GM12878 (cell line): ENCODE results near the gene CRP. TPM values are rescaled to one million over a fixed set of nuclear protein-coding genes. Genes with fewer than 3 reads are reported as not detected.

Source experiments
- ATAC-seq: fragments of 200-7000 bp; cut with Tn5 transposase; 3 replicates; pipeline ENCODE4 v1.9.1; 2020; ENCODE audit warnings: mild to moderate bottlenecking, moderate library complexity
- BruUV-seq: library from RNA; stranded (reverse); fragments of 400-500 nt; replicated peaks from 2 replicates; lab custom pipeline; 2021; lab: Mats Ljungman, UMichigan
- CTCF ChIA-PET: fragments of 300-600 bp; sonication (Branson Sonifier 250); formaldehyde crosslinking; extraction: SDS; loops from one replicate; lab custom pipeline; 2021; ENCODE audit warnings: inconsistent platforms; lab: Yijun Ruan, JAX
- POLR2A ChIA-PET: fragments of 350-600 bp; formaldehyde crosslinking; extraction: SDS; loops from one replicate; lab custom pipeline; 2021; ENCODE audit warnings: inconsistent platforms; lab: Charles Lee
- RAD21 ChIA-PET: fragments of 300-600 bp; sonication (Branson Sonifier 250); formaldehyde crosslinking; loops from one replicate; lab custom pipeline; 2023; ENCODE audit warnings: antibody characterized with exemption; ENCODE audit not compliant: unreplicated experiment; lab: Charles Lee
- SMC1A ChIA-PET: fragments of 300-600 bp; sonication (Branson Sonifier 250); formaldehyde crosslinking; loops from one replicate; lab custom pipeline; 2023; ENCODE audit not compliant: unreplicated experiment, uncharacterized antibody; lab: Charles Lee
- DNase-seq: peaks from one replicate; pipeline ENCODE4 v3.0.0-alpha.2; 2011; ENCODE audit warnings: low read depth, low spot score
- FAIRE-seq: peaks from 3 replicates; lab custom pipeline; 2011; peaks lifted over from hg19 to GRCh38; lab: Jason Lieb, UNC
- H2AFZ ChIP-seq: 2 replicates; pipeline ENCODE4 v1.6.0; 2011; ENCODE audit warnings: low read depth, low read length, control low read depth; ENCODE audit not compliant: control insufficient read depth
- H3K27ac ChIP-seq: 2 replicates; pipeline ENCODE4 v1.5.1; 2011; ENCODE audit warnings: control low read depth; ENCODE audit not compliant: control insufficient read depth, insufficient read depth
- H3K27me3 ChIP-seq, 2 experiments: replicated peaks in 1 of 2; 2 replicates each; pipeline versions ENCODE4 v1.6.0 to v1.6.1; 2011; ENCODE audit warnings: low read length in 1 of 2; ENCODE audit not compliant: control insufficient read depth in 2 of 2, insufficient read depth in 2 of 2
- H3K36me3 ChIP-seq, 2 experiments: 2 replicates each; pipeline ENCODE4 v1.5.1; 2011; ENCODE audit warnings: low read length in 1 of 2; ENCODE audit not compliant: control insufficient read depth in 2 of 2, insufficient read depth in 2 of 2
- H3K4me1 ChIP-seq: 2 replicates; pipeline ENCODE4 v1.6.1; 2011; ENCODE audit warnings: mild to moderate bottlenecking, low read length, moderate library complexity, mixed read lengths; ENCODE audit not compliant: control insufficient read depth, insufficient read depth
- H3K4me2 ChIP-seq: 2 replicates; pipeline ENCODE4 v1.6.0; 2011; ENCODE audit warnings: control low read depth; ENCODE audit not compliant: control insufficient read depth, insufficient read depth
- H3K4me3 ChIP-seq: fragments of 200-600 bp; sonication (generic); 2 replicates; pipeline ENCODE4 v1.5.1; 2016
- H3K79me2 ChIP-seq: 2 replicates; pipeline ENCODE4 v1.6.0; 2011; ENCODE audit warnings: low read length; ENCODE audit not compliant: control insufficient read depth, insufficient read depth
- H3K9ac ChIP-seq: 2 replicates; pipeline ENCODE4 v1.8.0; 2011; ENCODE audit warnings: low read length, control low read depth, mixed read lengths; ENCODE audit not compliant: control insufficient read depth, insufficient read depth
- H3K9me3 ChIP-seq: replicated peaks from 3 replicates; pipeline ENCODE4 v1.5.1; 2011; ENCODE audit warnings: mild to moderate bottlenecking, low read length; ENCODE audit not compliant: control insufficient read depth, insufficient read depth
- H4K20me1 ChIP-seq: 2 replicates; pipeline ENCODE4 v1.6.0; 2011; ENCODE audit not compliant: control insufficient read depth, insufficient read depth
- ATF7 ChIP-seq: fragments of 450-650 bp; IDR thresholded peaks from 2 replicates; pipeline ENCODE4 v1.6.1; 2016; ENCODE audit warnings: low read depth, mild to moderate bottlenecking
- CBX3 ChIP-seq: fragments of 200-600 bp; sonication (generic); IDR thresholded peaks from 2 replicates; pipeline ENCODE4 v1.6.1; 2016; ENCODE audit warnings: low read depth, borderline replicate concordance
- EGR1 ChIP-seq, 2 experiments: IDR thresholded peaks; 1 replicate in 1 of 2; 2 replicates in 1 of 2; pipeline ENCODE4 v1.6.1; 2011 to 2012; ENCODE audit warnings: low read depth in 2 of 2, low read length in 2 of 2, borderline replicate concordance in 1 of 2, mild to moderate bottlenecking in 1 of 2, moderate library complexity in 1 of 2
- KLF5 ChIP-seq: fragments of 450-650 bp; IDR thresholded peaks from 2 replicates; pipeline ENCODE4 v1.6.1; 2014; ENCODE audit warnings: mild to moderate bottlenecking; ENCODE audit not compliant: partially characterized antibody
- LARP7 ChIP-seq: fragments of 450-650 bp; IDR thresholded peaks from 2 replicates; pipeline ENCODE4 v1.6.1; 2017; ENCODE audit warnings: mild to moderate bottlenecking
- NBN ChIP-seq: fragments of 450-650 bp; IDR thresholded peaks from 2 replicates; pipeline ENCODE4 v1.6.1; 2016
- RB1 ChIP-seq: fragments of 450-650 bp; formaldehyde crosslinking; IDR thresholded peaks from 2 replicates; pipeline ENCODE4 v1.6.1; 2017; ENCODE audit warnings: mild to moderate bottlenecking, borderline replicate concordance
- WGBS: methylation state at CpG from one replicate; pipeline ENCODE4 v1.1.6; 2016; ENCODE audit warnings: low lambda C conversion rate; ENCODE audit not compliant: insufficient replicate concordance, insufficient coverage; ENCODE audit errors: missing lambda C conversion rate; 5-methylcytosine and 5-hydroxymethylcytosine counted together
- in situ Hi-C: fragments of 300-500 bp; cut with MboI; formaldehyde crosslinking; loops from 9 replicates; pipeline ENCODE4 v1.14.3; 2018; ENCODE audit warnings: mixed read lengths
- intact Hi-C: fragments of 100-400 bp; cut with micrococcal nuclease; formaldehyde crosslinking; loops from one replicate; pipeline ENCODE4 v1.14.2; 2022; ENCODE audit not compliant: unreplicated experiment
- polyA plus RNA-seq, 11 experiments: library from polyadenylated mRNA; depleted of rRNA in 4 of 11; unstranded in 6 of 11; stranded (reverse) in 5 of 11; fragments of >200 nt; fragmentation: Nextera tagmentation in 4 of 11; fragmentation: Illumina TruSeq in 1 of 11; extraction: Ambion mirVana in 4 of 11; extraction: Trizol in 1 of 11; gene quantifications; 1 replicate in 1 of 11; 2 replicates in 10 of 11; pipeline versions ENCODE4 v1.2.1 to v1.2.3, GENCODE V29; 2011 to 2016; ENCODE audit warnings: inconsistent platforms in 2 of 11, missing spikeins in 2 of 11, low read depth in 1 of 11
- total RNA-seq, 4 experiments: library from RNA; depleted of rRNA in 3 of 4; stranded (reverse); fragments of >200 nt in 3 of 4; fragmentation: Illumina TruSeq in 1 of 4; extraction: Trizol in 1 of 4; gene quantifications; 2 replicates each; pipeline versions ENCODE4 v1.2.1 to v1.2.3, GENCODE V29; 2013 to 2021
- TF ChIP-seq, protein P1 (sequence below): fragments of 150-350 bp; IDR thresholded peaks from 2 replicates; pipeline ENCODE4 v1.6.1; 2014; ENCODE audit warnings: mild to moderate bottlenecking, low read depth, low read length
- TF ChIP-seq, protein P2 (sequence below): fragments of 450-650 bp; formaldehyde crosslinking; IDR thresholded peaks from 2 replicates; pipeline ENCODE4 v1.4.0; 2022; ENCODE audit warnings: mild to moderate bottlenecking, moderate library complexity
- TF ChIP-seq, protein P3 (sequence below): IDR thresholded peaks from 2 replicates; pipeline ENCODE4 v1.6.1; 2012; ENCODE audit warnings: low read depth, low read length, improper control_type of control experiment

Gene CRP
- total and polyA plus RNA-seq, 10 of the 15 experiments (the other 5 are each of a cell fraction or from before 2014, with no cell fraction given): 0.54 TPM; not detected in 9

DNA sequence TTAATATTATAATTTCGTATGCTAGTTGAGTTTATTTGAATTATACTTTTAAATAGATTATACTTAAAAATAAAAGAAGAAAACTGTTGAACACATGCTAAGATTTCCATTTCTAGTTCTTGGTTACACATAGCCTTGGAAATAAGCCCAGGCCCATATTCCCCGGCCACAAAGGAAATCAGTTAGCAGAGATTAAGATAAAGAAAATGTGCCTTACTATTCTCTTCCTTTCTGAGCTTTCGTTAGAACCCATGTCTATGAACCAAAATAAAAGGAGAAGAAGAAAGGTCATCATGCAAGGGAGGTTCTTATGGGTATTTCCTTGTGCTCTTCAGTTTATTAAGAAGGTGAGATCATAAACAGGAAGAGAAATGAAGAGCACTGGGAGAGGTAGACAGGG is 32.3 kb upstream of the CRP start:
- CTCF ChIA-PET: no interaction called here
- POLR2A ChIA-PET: no interaction called here
- BruUV-seq: no TSS peak
- H3K9ac ChIP-seq: no peak overlapping the region
- H3K36me3 ChIP-seq: no peaks in the 10 kb centered on the region
- no peaks in the 10 kb centered on the region for H3K79me2 ChIP-seq
- intact Hi-C loops (no loop called here), in situ Hi-C loops (no loop called here)
- no peak overlapping the region for H3K4me3 ChIP-seq
- H3K27ac ChIP-seq: no peak overlapping the region
- H4K20me1 ChIP-seq: no peaks in the 10 kb centered on the region
- no peak overlapping the region for H2AFZ ChIP-seq
- H3K4me1 ChIP-seq: no peaks in the 10 kb centered on the region
- H3K27me3 ChIP-seq: no peaks in the 10 kb centered on the region
- RAD21 ChIA-PET: no interaction called here
- 20% methylated on average over 3 of the region's 3 CpGs for WGBS
- SMC1A ChIA-PET: no interaction called here
- FAIRE-seq (no peak), DNase-seq (no peak), ATAC-seq (no peak)
- no peaks in the 10 kb centered on the region for H3K9me3 ChIP-seq
- H3K4me2 ChIP-seq: no peak overlapping the region
- TF ChIP-seq, protein P1, sequence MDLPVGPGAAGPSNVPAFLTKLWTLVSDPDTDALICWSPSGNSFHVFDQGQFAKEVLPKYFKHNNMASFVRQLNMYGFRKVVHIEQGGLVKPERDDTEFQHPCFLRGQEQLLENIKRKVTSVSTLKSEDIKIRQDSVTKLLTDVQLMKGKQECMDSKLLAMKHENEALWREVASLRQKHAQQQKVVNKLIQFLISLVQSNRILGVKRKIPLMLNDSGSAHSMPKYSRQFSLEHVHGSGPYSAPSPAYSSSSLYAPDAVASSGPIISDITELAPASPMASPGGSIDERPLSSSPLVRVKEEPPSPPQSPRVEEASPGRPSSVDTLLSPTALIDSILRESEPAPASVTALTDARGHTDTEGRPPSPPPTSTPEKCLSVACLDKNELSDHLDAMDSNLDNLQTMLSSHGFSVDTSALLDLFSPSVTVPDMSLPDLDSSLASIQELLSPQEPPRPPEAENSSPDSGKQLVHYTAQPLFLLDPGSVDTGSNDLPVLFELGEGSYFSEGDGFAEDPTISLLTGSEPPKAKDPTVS: no peak
- no peak for TF ChIP-seq RB1
- TF ChIP-seq, all 136 proteins: peak for 0

DNA sequence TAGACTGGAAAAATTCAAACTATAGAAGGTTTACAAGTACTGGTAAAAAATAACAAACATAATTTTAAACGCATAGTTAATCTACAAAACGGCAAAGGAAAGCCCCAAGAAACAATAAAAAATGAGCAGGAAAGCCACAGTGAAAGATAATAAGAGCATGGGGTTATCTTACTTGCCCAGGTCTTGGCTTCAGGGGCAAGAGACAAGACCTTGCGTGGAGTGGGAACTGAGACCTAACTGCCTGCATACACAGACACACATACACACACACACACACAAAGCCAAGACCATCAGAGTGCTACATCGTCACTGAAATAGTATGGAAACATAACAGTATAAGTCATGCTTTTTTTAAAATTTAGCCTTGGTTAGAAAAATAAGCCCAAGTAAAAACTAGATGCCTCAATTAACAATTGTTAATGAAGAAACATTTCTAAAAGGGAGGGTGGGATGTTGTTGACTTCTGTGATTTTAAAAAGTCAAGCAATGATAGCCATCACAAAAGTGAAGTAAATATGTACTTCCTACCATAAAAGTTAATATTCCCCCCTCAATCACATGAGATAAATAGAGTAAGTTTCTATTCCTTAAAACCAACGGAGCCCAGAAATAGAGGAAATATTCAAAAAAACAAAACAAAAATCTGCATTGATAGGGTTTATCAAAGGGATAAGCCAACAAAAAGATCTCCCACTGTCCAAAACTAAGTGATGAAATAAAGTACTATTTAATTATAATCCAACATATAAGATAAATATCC is 29.4 kb upstream of the CRP start:
- Histone ChIP-seq H3K4me2 (no peak overlapping the region), H3K9ac (no peak overlapping the region), H4K20me1 (no peaks in the 10 kb centered on the region), H3K27me3 (no peaks in the 10 kb centered on the region), H2AFZ (no peak overlapping the region), H3K9me3 (no peaks in the 10 kb centered on the region), H3K27ac (no peak overlapping the region), H3K4me1 (no peaks in the 10 kb centered on the region), H3K36me3 (no peaks in the 10 kb centered on the region), H3K4me3 (no peak overlapping the region), H3K79me2 (no peaks in the 10 kb centered on the region)
- RAD21 ChIA-PET: no interaction called here
- intact Hi-C loops: no loop called here
- ATAC-seq: no peak
- POLR2A ChIA-PET: no interaction called here
- in situ Hi-C loops: no loop called here
- SMC1A ChIA-PET: no interaction called here
- FAIRE-seq: no peak
- CTCF ChIA-PET: no interaction called here
- BruUV-seq: no TSS peak
- DNase-seq: no peak
- WGBS: 21% methylated on average over 5 of the region's 5 CpGs
- no peak for TF ChIP-seq CBX3
- no peak for TF ChIP-seq EGR1 (IDR thresholded peaks at IDR 0.05; ENCODE audit: borderline replicate concordance in 1 of 2, low read depth in 2 of 2, low read length in 2 of 2)
- no peak for TF ChIP-seq KLF5
- TF ChIP-seq, protein P2, sequence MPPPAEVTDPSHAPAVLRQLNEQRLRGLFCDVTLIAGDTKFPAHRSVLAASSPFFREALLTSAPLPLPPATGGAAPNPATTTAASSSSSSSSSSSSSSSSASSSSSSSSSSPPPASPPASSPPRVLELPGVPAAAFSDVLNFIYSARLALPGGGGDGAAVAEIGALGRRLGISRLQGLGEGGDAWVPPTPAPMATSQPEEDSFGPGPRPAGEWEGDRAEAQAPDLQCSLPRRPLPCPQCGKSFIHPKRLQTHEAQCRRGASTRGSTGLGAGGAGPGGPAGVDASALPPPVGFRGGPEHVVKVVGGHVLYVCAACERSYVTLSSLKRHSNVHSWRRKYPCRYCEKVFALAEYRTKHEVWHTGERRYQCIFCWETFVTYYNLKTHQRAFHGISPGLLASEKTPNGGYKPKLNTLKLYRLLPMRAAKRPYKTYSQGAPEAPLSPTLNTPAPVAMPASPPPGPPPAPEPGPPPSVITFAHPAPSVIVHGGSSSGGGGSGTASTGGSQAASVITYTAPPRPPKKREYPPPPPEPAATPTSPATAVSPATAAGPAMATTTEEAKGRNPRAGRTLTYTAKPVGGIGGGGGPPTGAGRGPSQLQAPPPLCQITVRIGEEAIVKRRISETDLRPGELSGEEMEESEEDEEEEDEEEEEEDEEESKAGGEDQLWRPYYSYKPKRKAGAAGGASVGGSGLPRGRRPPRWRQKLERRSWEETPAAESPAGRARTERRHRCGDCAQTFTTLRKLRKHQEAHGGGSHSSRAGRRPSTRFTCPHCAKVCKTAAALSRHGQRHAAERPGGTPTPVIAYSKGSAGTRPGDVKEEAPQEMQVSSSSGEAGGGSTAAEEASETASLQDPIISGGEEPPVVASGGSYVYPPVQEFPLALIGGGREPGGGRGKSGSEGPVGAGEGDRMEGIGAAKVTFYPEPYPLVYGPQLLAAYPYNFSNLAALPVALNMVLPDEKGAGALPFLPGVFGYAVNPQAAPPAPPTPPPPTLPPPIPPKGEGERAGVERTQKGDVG (CRISPR knock-in tag): no peak
- TF ChIP-seq, protein P3, sequence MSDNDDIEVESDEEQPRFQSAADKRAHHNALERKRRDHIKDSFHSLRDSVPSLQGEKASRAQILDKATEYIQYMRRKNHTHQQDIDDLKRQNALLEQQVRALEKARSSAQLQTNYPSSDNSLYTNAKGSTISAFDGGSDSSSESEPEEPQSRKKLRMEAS: no peak
- no peak for TF ChIP-seq LARP7
- no peak for TF ChIP-seq ATF7
- no peak for TF ChIP-seq NBN
